Measurements from ENCODE around the gene EHF. TPM values are rescaled to one million over a fixed set of nuclear protein-coding genes. Genes with fewer than 3 reads are reported as not detected.

EHF gene
- total and polyA plus RNA-seq, 2 of the 8 experiments (the other 6 are each of a cell fraction or from before 2014, with no cell fraction given), result not detected

DNA sequence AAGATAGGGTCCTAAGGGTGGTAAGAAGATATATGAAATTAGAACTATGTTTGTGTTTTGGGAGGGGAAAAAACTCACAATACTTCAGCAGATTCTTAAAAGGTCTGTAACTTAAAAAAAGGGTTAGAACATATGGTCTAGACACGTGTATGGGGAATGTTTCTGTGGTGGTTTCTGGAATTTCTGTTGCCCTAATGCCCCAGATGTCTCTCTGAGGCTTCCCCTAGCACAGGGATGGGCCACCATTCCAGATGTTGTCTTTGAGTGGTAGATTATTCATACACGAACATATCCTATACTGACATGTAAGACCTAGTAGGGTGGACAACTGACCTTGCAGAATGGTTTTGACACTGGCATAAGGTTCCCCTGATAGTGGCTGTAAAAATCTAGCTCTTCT lies 26.2 kb downstream of the EHF start (continued):
- TF ChIP-seq, protein P1, sequence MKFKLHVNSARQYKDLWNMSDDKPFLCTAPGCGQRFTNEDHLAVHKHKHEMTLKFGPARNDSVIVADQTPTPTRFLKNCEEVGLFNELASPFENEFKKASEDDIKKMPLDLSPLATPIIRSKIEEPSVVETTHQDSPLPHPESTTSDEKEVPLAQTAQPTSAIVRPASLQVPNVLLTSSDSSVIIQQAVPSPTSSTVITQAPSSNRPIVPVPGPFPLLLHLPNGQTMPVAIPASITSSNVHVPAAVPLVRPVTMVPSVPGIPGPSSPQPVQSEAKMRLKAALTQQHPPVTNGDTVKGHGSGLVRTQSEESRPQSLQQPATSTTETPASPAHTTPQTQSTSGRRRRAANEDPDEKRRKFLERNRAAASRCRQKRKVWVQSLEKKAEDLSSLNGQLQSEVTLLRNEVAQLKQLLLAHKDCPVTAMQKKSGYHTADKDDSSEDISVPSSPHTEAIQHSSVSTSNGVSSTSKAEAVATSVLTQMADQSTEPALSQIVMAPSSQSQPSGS (IDR thresholded peaks at IDR 0.05; ENCODE audit: low read length), result no peak
- no peak for TF ChIP-seq CTCF (IDR thresholded peaks at IDR 0.05; ENCODE audit: control extremely low read depth in 1 of 3, insufficient read depth in 1 of 3, low read depth in 1 of 3, low read length in 3 of 3)
- TF ChIP-seq SUZ12 (IDR thresholded peaks at IDR 0.05; ENCODE audit: low read length), result no peak
